AG04450 (cell line): ENCODE measurements around the gene ZSWIM3. TPM values are rescaled to one million over a fixed set of nuclear protein-coding genes. Genes with fewer than 3 reads are reported as not detected.

Source experiments
- CTCF ChIA-PET: fragments of 300-600, 350-600 bp; formaldehyde crosslinking; extraction: SDS; loops from one replicate; lab custom pipeline; 2022; ENCODE audit warnings: antibody characterized with exemption, inconsistent platforms; lab: Charles Lee
- POLR2A ChIA-PET: fragments of 350-600 bp; formaldehyde crosslinking; extraction: SDS; loops from one replicate; lab custom pipeline; 2021; ENCODE audit warnings: antibody characterized with exemption, inconsistent platforms; lab: Yijun Ruan, JAX
- DNase-seq: peaks from one replicate; pipeline ENCODE4 v3.0.0-alpha.2; 2011; ENCODE audit warnings: low read depth, low spot score
- H3K27ac ChIP-seq: one replicate; pipeline ENCODE4 v1.5.1; 2012; ENCODE audit warnings: low read depth, low read length, control low read depth
- H3K27me3 ChIP-seq: one replicate; pipeline ENCODE4 v1.6.0; 2012; ENCODE audit warnings: low read length; ENCODE audit not compliant: control insufficient read depth, insufficient read depth
- H3K4me3 ChIP-seq: 2 replicates; pipeline ENCODE4 v1.5.1; 2011; ENCODE audit warnings: mild to moderate bottlenecking, low read depth, low read length, control low read depth
- H3K9me3 ChIP-seq: 2 replicates; pipeline ENCODE4 v1.5.1; 2012; ENCODE audit warnings: low read length; ENCODE audit not compliant: control insufficient read depth, insufficient read depth
- polyA plus RNA-seq: library from polyadenylated mRNA; depleted of rRNA; stranded (reverse); fragments of >200 nt; gene quantifications from 2 replicates; pipeline ENCODE4 v1.2.3, GENCODE V29; 2011
- TF ChIP-seq, protein P1 (sequence below): IDR thresholded peaks from 2 replicates; pipeline ENCODE4 v1.5.1; 2011; ENCODE audit warnings: low read depth, low read length, control low read depth, inconsistent platforms

Gene ZSWIM3
- polyA plus RNA-seq, 1 experiment: 4.6 TPM

DNA sequence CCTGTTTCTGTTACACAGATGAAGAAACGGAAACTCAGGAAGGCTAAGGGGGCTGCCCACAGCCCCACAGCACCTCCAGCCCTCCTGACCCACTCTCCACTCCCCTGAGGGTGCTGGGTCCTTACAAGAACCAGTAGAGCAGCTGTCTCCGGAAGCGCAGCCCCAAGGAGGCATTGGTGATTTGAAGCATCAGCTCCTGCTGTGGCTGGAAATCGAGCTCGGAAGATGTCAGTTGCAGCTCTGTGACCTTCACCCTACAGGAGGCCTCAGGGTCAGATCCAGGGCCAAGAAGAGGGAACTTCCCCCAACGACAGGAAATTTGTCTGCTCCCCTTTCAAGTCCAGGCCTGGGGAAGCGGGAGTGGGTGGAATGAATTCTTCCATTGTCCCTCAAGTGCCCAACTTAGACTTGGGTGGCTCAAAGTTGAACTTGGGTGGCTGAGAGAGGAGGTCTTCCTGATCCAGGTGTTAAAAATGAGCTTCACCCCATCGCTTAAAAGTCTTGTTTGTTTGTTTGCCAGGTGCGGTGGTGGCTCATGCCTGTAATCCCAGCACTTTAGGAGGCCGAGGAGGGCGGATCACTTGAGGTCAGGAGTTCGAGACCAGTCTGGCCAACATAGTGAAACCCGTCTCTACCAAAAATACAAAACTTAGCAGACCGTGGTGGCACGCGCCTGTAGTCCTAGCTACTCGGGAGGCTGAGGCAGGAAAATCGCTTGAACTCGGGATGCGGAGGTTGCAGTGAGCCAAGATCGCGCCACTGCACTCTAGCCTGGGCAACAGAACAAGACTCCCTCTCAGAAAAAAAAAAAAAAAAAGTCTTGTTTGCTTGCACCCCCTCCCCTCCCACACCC is 52.6 kb downstream of the ZSWIM3 start:
- ChIA-PET POLR2A (interaction anchor here (0.5 to 3.6 kb wide), 5 partner anchors 8 to 25 kb away, joined by 3 to 57 read pairs (median 11); partner anchors contain the start of genes CTSA, NEURL2 and PCIF1), CTCF (interaction anchor here (0.6 to 2.1 kb wide), 6 partner anchors 15 to 61 kb away, joined by 3 to 11 read pairs (median 4); no protein-coding TSS in a partner anchor)
- Histone ChIP-seq H3K27me3 (no peaks in the 10 kb centered on the region), H3K4me3 (peak overlapping the region; percentile 31), H3K27ac (no peak overlapping the region), H3K9me3 (no peaks in the 10 kb centered on the region; the same call in 1 of the 2 replicates)
- no peak for DNase-seq
- TF ChIP-seq, protein P1, sequence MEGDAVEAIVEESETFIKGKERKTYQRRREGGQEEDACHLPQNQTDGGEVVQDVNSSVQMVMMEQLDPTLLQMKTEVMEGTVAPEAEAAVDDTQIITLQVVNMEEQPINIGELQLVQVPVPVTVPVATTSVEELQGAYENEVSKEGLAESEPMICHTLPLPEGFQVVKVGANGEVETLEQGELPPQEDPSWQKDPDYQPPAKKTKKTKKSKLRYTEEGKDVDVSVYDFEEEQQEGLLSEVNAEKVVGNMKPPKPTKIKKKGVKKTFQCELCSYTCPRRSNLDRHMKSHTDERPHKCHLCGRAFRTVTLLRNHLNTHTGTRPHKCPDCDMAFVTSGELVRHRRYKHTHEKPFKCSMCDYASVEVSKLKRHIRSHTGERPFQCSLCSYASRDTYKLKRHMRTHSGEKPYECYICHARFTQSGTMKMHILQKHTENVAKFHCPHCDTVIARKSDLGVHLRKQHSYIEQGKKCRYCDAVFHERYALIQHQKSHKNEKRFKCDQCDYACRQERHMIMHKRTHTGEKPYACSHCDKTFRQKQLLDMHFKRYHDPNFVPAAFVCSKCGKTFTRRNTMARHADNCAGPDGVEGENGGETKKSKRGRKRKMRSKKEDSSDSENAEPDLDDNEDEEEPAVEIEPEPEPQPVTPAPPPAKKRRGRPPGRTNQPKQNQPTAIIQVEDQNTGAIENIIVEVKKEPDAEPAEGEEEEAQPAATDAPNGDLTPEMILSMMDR: no peak

DNA sequence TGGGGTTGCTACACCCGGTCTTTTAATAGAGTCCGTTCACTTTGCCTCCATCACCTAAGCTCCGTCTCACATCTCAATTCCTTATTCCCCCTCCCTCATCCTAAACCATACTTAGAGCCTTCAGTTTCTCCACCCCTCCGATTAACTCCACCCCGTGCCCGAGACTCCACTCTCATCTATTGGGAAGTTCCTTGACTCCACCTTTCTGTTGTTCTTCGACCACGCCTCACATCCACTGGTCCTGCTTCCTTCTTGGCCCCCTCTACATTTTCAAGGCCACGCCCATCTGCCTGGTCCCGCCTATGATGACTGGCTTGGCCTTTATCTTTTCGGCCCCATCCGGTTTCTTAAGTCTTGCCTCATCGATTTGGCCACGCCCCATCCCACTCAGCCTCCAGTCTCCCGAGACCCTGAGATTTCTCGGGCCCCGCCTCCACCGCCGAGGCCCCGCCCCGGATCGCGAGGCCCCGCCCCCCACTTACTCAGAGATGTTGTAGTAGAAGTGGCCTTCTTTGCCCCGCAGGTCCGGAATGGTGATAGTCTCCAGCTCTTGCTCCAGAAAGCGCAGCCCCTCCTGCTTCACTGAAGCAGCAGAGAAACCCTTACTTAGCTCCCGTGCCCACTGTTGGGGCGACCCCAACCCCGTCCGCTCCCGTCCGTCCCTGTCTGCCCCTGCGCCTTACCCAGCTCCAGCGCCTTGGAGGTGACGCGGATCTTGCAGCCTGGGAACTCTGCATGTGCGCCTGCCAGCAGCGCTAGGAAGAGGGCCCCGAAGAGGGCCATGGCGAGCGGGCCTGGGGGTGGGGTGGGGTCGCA is 53.5 kb downstream of the ZSWIM3 start:
- Histone ChIP-seq H3K27ac (peak overlapping the region; percentile 75), H3K9me3 (no peaks in the 10 kb centered on the region; the same call in 1 of the 2 replicates), H3K27me3 (no peaks in the 10 kb centered on the region), H3K4me3 (peak overlapping the region; percentile 69)
- DNase-seq: peak; percentile 99
- POLR2A ChIA-PET: interaction anchor here (0.5 to 3.6 kb wide), 9 partner anchors 9 to 30 kb away, joined by 3 to 57 read pairs (median 5); partner anchors contain the start of genes CTSA, NEURL2 and PCIF1
- CTCF ChIA-PET: interaction anchor here (0.8 to 2.1 kb wide), 3 partner anchors 19 to 60 kb away, joined by 3 to 11 read pairs (median 4); no protein-coding TSS in a partner anchor
- TF ChIP-seq, protein P1: no peak

DNA sequence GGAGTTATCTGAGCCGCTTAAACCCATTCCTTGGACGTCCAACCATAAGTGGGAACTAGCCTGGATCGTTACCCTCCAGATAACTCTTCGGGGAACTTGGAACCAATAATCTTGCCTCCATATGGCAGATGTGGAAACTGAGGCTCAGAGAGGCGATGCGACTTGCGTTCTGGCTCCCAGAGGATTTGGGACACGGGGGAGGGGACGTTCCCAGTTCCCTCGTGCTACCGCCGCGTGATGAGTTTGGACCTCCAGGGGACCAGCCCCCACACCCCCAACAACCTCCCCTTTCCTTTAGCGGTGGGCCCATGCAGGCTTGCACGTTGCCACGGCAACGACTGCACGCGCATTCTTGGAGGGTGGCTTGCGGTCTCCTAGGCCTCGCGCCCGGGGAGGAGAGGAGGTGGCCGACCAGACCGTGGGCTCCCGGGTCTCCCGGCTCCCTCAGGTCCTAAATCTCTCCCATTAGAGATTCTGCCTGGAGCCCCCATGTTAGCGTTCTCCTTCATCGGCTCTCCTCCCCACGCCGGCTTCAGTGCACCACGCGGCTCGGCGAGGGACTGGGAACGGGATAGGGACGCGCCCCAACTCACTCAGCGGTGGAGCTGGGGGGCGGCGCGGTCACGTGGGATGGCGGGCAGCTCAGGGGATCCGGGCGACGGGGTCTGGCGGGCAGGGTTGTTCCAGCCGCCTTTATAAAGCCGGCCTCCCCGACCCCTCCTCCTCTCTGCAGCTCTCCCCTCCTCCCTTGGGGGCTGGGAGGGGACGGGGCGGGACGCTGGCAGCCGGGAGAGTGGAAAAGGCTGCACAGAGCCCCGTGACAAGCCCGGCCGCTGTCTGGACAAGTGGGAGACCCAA is 54.3 kb downstream of the ZSWIM3 start, which contains the start of gene PLTP:
PLTP (minus strand) TSS at position 670 of the 858 bp plus-strand sequence. CDS start 703 bp downstream, outside the sequence.
- ChIA-PET POLR2A (interaction anchor here (0.9 to 3.6 kb wide), 9 partner anchors 8 to 29 kb away, joined by 3 to 57 read pairs (median 6); partner anchors contain the start of genes CTSA, NEURL2 and PCIF1), CTCF (interaction anchor here (0.5 to 2.1 kb wide), 2 partner anchors 22 to 37 kb away, joined by 4 to 11 read pairs; no protein-coding TSS in a partner anchor)
- H3K4me3 ChIP-seq: peak within 1 kb of the TSS; percentile 69
- TF ChIP-seq, protein P1: no peak
- DNase-seq: no peak
- H3K9me3 ChIP-seq: no peaks in the 10 kb centered on the region; the same call in 1 of the 2 replicates
- peak within 1 kb of the TSS; percentile 75 for H3K27ac ChIP-seq
- H3K27me3 ChIP-seq: no peaks in the 10 kb centered on the region

DNA sequence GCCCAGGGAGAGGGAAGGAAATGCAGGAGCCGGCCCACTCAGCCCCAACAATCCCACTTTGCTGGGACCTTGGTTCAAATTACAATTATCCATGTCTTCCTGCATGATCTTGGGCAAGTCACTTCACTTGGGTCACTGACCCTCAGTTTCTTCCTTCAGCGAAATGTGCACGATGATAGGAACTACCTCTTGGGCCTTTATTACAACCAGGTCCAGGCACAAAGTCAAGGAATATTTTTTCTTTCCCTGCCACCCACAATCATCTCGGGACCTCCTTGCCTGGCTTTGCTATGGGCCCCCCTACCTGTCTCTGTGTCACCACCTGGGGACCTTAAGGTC is 54.9 kb downstream of the ZSWIM3 start:
- DNase-seq: no peak
- peak overlapping the region; percentile 69 for H3K4me3 ChIP-seq
- ChIA-PET POLR2A (interaction anchor here (0.9 to 3.6 kb wide), 5 partner anchors 8 to 23 kb away, joined by 4 to 57 read pairs (median 15); partner anchors contain the start of genes CTSA, NEURL2 and PCIF1), CTCF (no interaction called here)
- TF ChIP-seq, protein P1: no peak
- peak overlapping the region; percentile 75 for H3K27ac ChIP-seq
- no peaks in the 10 kb centered on the region; the same call in 1 of the 2 replicates for H3K9me3 ChIP-seq
- H3K27me3 ChIP-seq: no peaks in the 10 kb centered on the region
